ENCODE data around the gene RNF223. TPM values are rescaled to one million over a fixed set of nuclear protein-coding genes. Genes with fewer than 3 reads are reported as not detected.

RNF223 gene
- total and polyA plus RNA-seq, 2 donors (not counting 3 experiments of a cell fraction or from before 2014, with no cell fraction given): not detected

DNA sequence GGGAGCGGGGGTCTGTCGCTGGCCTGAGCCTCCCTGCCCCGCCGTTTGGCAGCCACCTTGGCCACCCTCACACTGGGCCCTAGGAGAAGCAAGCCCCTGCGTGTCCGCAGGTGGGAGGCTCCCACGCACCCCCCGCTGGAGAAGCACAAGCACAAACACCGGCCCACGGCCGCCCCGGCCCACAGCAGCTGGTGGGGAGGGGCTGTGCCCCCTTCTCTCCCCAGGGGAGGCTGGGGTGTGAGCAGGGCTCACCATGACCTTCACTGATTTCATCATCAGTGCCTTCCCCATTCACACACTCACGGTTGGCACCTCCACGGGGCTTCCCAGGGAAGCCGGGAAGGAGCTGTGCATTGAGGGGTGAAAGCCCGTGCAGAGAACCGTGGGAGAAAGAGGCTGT, 46.3 kb downstream of the RNF223 start:
- no peak overlapping the region for H3K4me2 ChIP-seq (ENCODE audit: insufficient read depth, low read length)
- dilution Hi-C loops (cut with MboI; ENCODE audit: extremely low pct_ligation_motif_present, low sequenced_read_pairs) (no loop called here), intact Hi-C loops (cut with micrococcal nuclease) (no loop called here)
- ChIA-PET POLR2A (no interaction called here), CTCF (interaction anchor here (0.7 kb wide), 1 partner anchor 26 kb away, joined by 3 read pairs; no protein-coding TSS in a partner anchor)
- no peaks in the 10 kb centered on the region for H3K36me3 ChIP-seq (ENCODE audit: control insufficient read depth in 2 of 2, extremely low read depth in 1 of 2, insufficient read depth in 2 of 2, low read length in 2 of 2)
- no peak overlapping the region for H3K9ac ChIP-seq (replicated peaks; ENCODE audit: extremely low read depth, insufficient read depth, low read length)
- H3K9me1 ChIP-seq (replicated peaks; ENCODE audit: control insufficient read depth, extremely low read depth, insufficient read depth, low read length): no peaks in the 10 kb centered on the region
- no peak overlapping the region for H3K27ac ChIP-seq (ENCODE audit: insufficient read depth, low read depth, low read length)
- no peak for FAIRE-seq
- TF ChIP-seq JUN (IDR thresholded peaks at IDR 0.05; ENCODE audit: borderline replicate concordance, insufficient read depth, insufficient read length, low read depth): no peak
- TF ChIP-seq MYC (IDR thresholded peaks at IDR 0.05; ENCODE audit: low read depth, low read length): no peak
- no peak for TF ChIP-seq EZH2 (IDR thresholded peaks at IDR 0.05; ENCODE audit: borderline replicate concordance, low read depth, low read length, severe bottlenecking)
- TF ChIP-seq GATA2 (IDR thresholded peaks at IDR 0.05; ENCODE audit: insufficient read depth, insufficient read length, low read depth, low read length): no peak
- TF ChIP-seq POLR2AphosphoS5 (IDR thresholded peaks at IDR 0.05; ENCODE audit: insufficient read depth, low read depth, low read length): no peak
- no peak for TF ChIP-seq FOS (IDR thresholded peaks at IDR 0.05; ENCODE audit: borderline replicate concordance, insufficient read depth, low read length)
- TF ChIP-seq, protein P1, sequence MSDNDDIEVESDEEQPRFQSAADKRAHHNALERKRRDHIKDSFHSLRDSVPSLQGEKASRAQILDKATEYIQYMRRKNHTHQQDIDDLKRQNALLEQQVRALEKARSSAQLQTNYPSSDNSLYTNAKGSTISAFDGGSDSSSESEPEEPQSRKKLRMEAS (IDR thresholded peaks at IDR 0.05; ENCODE audit: insufficient read depth, insufficient read length): no peak
- no peak for TF ChIP-seq CTCF (IDR thresholded peaks at IDR 0.05; ENCODE audit: extremely low read depth in 1 of 2, insufficient read depth in 1 of 2, low read depth in 1 of 2, low read length in 2 of 2)
- TF ChIP-seq POLR2A (IDR thresholded peaks at IDR 0.05; ENCODE audit: low read depth, low read length): no peak
- H3K4me1 ChIP-seq (ENCODE audit: control insufficient read depth, extremely low read depth, insufficient read depth, low read length): peaks cover 10% of the 10 kb centered on the region
- H4K20me1 ChIP-seq (replicated peaks; ENCODE audit: control insufficient read depth, extremely low read depth, insufficient read depth, low read length): no peaks in the 10 kb centered on the region
- H3K4me3 ChIP-seq (replicated peaks in 1 of 3; ENCODE audit: insufficient read depth in 1 of 3, low read depth in 1 of 3, low read length in 3 of 3): no peak overlapping the region
- DNase-seq (ENCODE audit: low read depth, low spot score): no peak
- H3K9me3 ChIP-seq (replicated peaks; ENCODE audit: control insufficient read depth, insufficient read depth, low read length): no peaks in the 10 kb centered on the region
- no peaks in the 10 kb centered on the region for H3K79me2 ChIP-seq (ENCODE audit: control insufficient read depth, insufficient read depth, low read length)
- no peaks in the 10 kb centered on the region for H3K27me3 ChIP-seq (ENCODE audit: control insufficient read depth in 2 of 2, insufficient read depth in 2 of 2, low read length in 2 of 2)
- H2AFZ ChIP-seq (ENCODE audit: low read depth, low read length): no peak overlapping the region
- no TSS peak for BruUV-seq (replicated peaks)
